ENCODE data around the gene MFAP3.

The MFAP3 gene

GRCh38 chr5:154092356-154093141 lies 53.8 kb downstream of the MFAP3 start:
- no peak for DNase-seq (ENCODE audit: low read depth in 2 of 2)

GRCh38 chr5:154093142-154093532 lies 54.4 kb downstream of the MFAP3 start:
- DNase-seq (ENCODE audit: low read depth in 2 of 2): no peak

GRCh38 chr5:154095904-154096303 lies 57.1 kb downstream of the MFAP3 start:
- DNase-seq (ENCODE audit: low read depth in 2 of 2): no peak

- no peak for DNase-seq (ENCODE audit: low read depth in 2 of 2)
These were observed 58.3 kb downstream of the MFAP3 start for GRCh38 chr5:154097031-154097430.

- no peak for DNase-seq (ENCODE audit: low read depth in 2 of 2)
These were observed 59.7 kb downstream of the MFAP3 start for GRCh38 chr5:154098465-154098864.

- DNase-seq (ENCODE audit: low read depth in 2 of 2): no peak
These were observed 62.4 kb downstream of the MFAP3 start for GRCh38 chr5:154101184-154101583.

GRCh38 chr5:154103233-154103632 lies 64.5 kb downstream of the MFAP3 start:
- DNase-seq (ENCODE audit: low read depth in 2 of 2): no peak
